Endodermal cell (in vitro differentiated cells): Measurements from ENCODE around the gene F13A1. TPM values are rescaled to one million over a fixed set of nuclear protein-coding genes. Genes with fewer than 3 reads are reported as not detected.

Source experiments
- DNase-seq: peaks from one replicate; pipeline ENCODE4 v3.0.0-alpha.2; 2017
- H3K27ac ChIP-seq: 2 replicates; pipeline ENCODE4 v1.5.1; 2013; ENCODE audit warnings: mild to moderate bottlenecking, low read depth, low read length, moderate library complexity
- H3K27me3 ChIP-seq: 2 replicates; pipeline ENCODE4 v1.6.1; 2013; ENCODE audit warnings: mild to moderate bottlenecking, low read length, moderate library complexity; ENCODE audit not compliant: insufficient read depth, control insufficient read depth, poor library complexity, severe bottlenecking
- H3K36me3 ChIP-seq: 2 replicates; pipeline ENCODE4 v1.7.0; 2013; ENCODE audit warnings: mild to moderate bottlenecking, low read length, moderate library complexity; ENCODE audit not compliant: control insufficient read depth, insufficient read depth
- H3K4me1 ChIP-seq: one replicate; pipeline ENCODE4 v1.7.0; 2013; ENCODE audit warnings: low read length; ENCODE audit not compliant: control insufficient read depth, insufficient read depth
- H3K4me3 ChIP-seq: 2 replicates; pipeline ENCODE4 v1.5.1; 2013; ENCODE audit warnings: mild to moderate bottlenecking, low read length, moderate library complexity
- H3K9ac ChIP-seq: 2 replicates; pipeline ENCODE4 v1.6.1; 2013; ENCODE audit warnings: mild to moderate bottlenecking, low read length, moderate library complexity; ENCODE audit not compliant: poor library complexity, severe bottlenecking; ENCODE audit errors: extremely low read depth
- H3K9me3 ChIP-seq: 2 replicates; pipeline ENCODE4 v1.6.1; 2013; ENCODE audit warnings: mild to moderate bottlenecking, low read length, moderate library complexity; ENCODE audit not compliant: control insufficient read depth
- H3K27ac Mint-ChIP-seq: 2 replicates; pipeline ENCODE4 v1.8.0; 2020; ENCODE audit warnings: mixed read lengths
- H3K27me3 Mint-ChIP-seq: 2 replicates; pipeline ENCODE4 v1.8.0; 2021; ENCODE audit warnings: mild to moderate bottlenecking, mixed read lengths; ENCODE audit not compliant: insufficient read depth
- H3K36me3 Mint-ChIP-seq: 2 replicates; pipeline ENCODE4 v1.8.0; 2020; ENCODE audit warnings: low read depth, mixed read lengths
- H3K4me1 Mint-ChIP-seq: 2 replicates; pipeline ENCODE4 v1.8.0; 2020; ENCODE audit warnings: mixed read lengths
- H3K4me3 Mint-ChIP-seq: 2 replicates; pipeline ENCODE4 v1.8.0; 2020; ENCODE audit warnings: mild to moderate bottlenecking, moderate library complexity, mixed read lengths
- H3K9me3 Mint-ChIP-seq: 2 replicates; pipeline ENCODE4 v1.8.0; 2020; ENCODE audit warnings: mild to moderate bottlenecking, mixed read lengths
- CTCF ChIP-seq: fragments of 200-600 bp; sonication (generic); conservative IDR thresholded peaks from 2 replicates; pipeline ENCODE4 v1.5.0; 2021; ENCODE audit warnings: antibody characterized with exemption, mild to moderate bottlenecking
- WGBS, 2 experiments: methylation state at CpG; one replicate each; pipeline versions ENCODE4 v1.1.5 to v1.1.7; 2013; ENCODE audit warnings: missing lambda C conversion rate in 2 of 2, mixed read lengths in 1 of 2; ENCODE audit not compliant: insufficient coverage in 1 of 2, insufficient read length in 1 of 2; 5-methylcytosine and 5-hydroxymethylcytosine counted together
- total RNA-seq, 2 donors: library from RNA; stranded (reverse); fragmentation: NEBNext Ultra II Directional in 1 of 2; extraction: Animal tissue kit (Norgen Biotek cat#: 25700) in 1 of 2; gene quantifications; 2 replicates in 1 of 2; 3 replicates in 1 of 2; pipeline ENCODE4 v1.2.1, GENCODE V29; 2021

The F13A1 gene
- total RNA-seq, 2 donors from 2014 or later = 1.1 to 1.3 TPM

DNA sequence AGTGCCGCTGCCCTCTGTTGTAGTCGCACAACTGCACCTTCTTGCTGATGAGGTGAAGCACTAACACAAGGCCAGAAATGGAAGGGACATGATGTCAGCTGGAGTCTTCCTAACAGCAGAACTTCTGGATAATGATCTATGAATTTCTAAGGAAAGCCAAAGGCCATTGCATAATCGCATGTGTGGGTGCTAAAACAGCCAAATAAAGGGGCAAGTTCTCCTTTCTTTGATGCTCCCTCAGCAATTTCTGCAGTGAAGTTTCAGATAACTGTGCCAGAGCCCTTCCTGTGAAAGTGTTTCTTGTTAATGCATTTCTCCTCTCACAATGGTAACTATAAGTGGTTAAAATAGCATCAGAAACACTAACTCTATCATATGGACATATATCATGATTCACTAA, 8.0 kb upstream of the F13A1 start:
- DNase-seq = no peak
- no peaks in the 10 kb centered on the region for H3K27me3 ChIP-seq
- Mint-ChIP-seq H3K4me1 (no peaks in the 10 kb centered on the region), H3K27ac (no peak overlapping the region), H3K4me3 (no peak overlapping the region), H3K36me3 (no peaks in the 10 kb centered on the region), H3K9me3 (no peaks in the 10 kb centered on the region), H3K27me3 (no peaks in the 10 kb centered on the region)
- WGBS, 2 experiments = 84 to 95% methylated on average over 3 of the region's 3 CpGs
- TF ChIP-seq CTCF = no peak
- H3K4me3 ChIP-seq = no peak overlapping the region
- H3K36me3 ChIP-seq = no peaks in the 10 kb centered on the region
- H3K9me3 ChIP-seq = no peaks in the 10 kb centered on the region
- no peak overlapping the region for H3K9ac ChIP-seq
- H3K27ac ChIP-seq = no peak overlapping the region
- no peaks in the 10 kb centered on the region for H3K4me1 ChIP-seq

GRCh38 chr6:6323352-6323751, 2.9 kb upstream of the F13A1 start:
- no peak for TF ChIP-seq CTCF
- no peak overlapping the region for H3K4me3 Mint-ChIP-seq
- WGBS, 2 experiments = 90 to 93% methylated on average over 5 of the region's 5 CpGs

DNA sequence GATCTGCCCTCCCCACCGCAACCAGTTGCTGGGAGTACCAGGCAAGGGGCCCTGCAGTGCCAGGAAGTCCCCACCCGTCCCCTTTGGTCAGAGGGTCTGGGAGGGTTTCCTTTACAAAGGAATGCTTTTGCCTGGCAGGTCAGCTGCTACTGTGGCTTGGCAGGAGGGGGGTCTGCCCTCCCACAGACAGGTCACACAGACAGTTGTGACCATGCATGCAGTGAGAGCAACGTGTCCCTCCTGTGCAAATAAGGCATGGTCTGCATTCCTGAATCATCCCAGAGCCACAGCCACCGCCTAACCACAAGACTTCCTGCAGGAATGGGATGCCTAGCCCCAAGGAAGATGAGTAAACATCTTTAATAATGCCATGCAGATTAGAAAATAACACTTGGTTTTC, 439 bp upstream of the F13A1 start:
- Histone ChIP-seq H3K27ac (no peak overlapping the region), H3K36me3 (no peaks in the 10 kb centered on the region), H3K9ac (no peak overlapping the region), H3K4me3 (peak overlapping the region; percentile 70), H3K4me1 (peaks cover 3% of the 10 kb centered on the region), H3K27me3 (peaks cover 18% of the 10 kb centered on the region), H3K9me3 (no peaks in the 10 kb centered on the region)
- Mint-ChIP-seq H3K4me1 (peaks cover 22% of the 10 kb centered on the region), H3K4me3 (peak overlapping the region; percentile 53), H3K27me3 (peaks cover 29% of the 10 kb centered on the region), H3K9me3 (no peaks in the 10 kb centered on the region), H3K27ac (no peak overlapping the region), H3K36me3 (no peaks in the 10 kb centered on the region)
- 30% methylated on average over 4 of the region's 4 CpGs; no CpG with 5 or more reads in 1 of the 2 experiments for WGBS, 2 experiments
- no peak for TF ChIP-seq CTCF
- peak; percentile 78 for DNase-seq

More at GRCh38 chr6:6323352-6323751, 2.9 kb upstream of the F13A1 start:
- H3K9me3 ChIP-seq = no peaks in the 10 kb centered on the region
- no peak overlapping the region for H3K4me3 ChIP-seq
- no peaks in the 10 kb centered on the region for H3K9me3 Mint-ChIP-seq
- DNase-seq = no peak
- no peak overlapping the region for H3K27ac Mint-ChIP-seq
- peaks cover 3% of the 10 kb centered on the region for H3K4me1 ChIP-seq
- peaks cover 18% of the 10 kb centered on the region for H3K27me3 ChIP-seq
- H3K4me1 Mint-ChIP-seq = peaks cover 17% of the 10 kb centered on the region
- H3K27me3 Mint-ChIP-seq = peaks cover 29% of the 10 kb centered on the region
- H3K27ac ChIP-seq = no peak overlapping the region
- H3K36me3 ChIP-seq = no peaks in the 10 kb centered on the region
- no peaks in the 10 kb centered on the region for H3K36me3 Mint-ChIP-seq
- H3K9ac ChIP-seq = no peak overlapping the region
